Measurements from ENCODE around the gene PEX6. TPM values are rescaled to one million over a fixed set of nuclear protein-coding genes. Genes with fewer than 3 reads are reported as not detected.

PEX6 gene
- total and polyA plus RNA-seq, 2 of the 13 experiments (the other 11 are each of a cell fraction or from before 2014, with no cell fraction given), result 5.1 to 6.7 TPM

DNA sequence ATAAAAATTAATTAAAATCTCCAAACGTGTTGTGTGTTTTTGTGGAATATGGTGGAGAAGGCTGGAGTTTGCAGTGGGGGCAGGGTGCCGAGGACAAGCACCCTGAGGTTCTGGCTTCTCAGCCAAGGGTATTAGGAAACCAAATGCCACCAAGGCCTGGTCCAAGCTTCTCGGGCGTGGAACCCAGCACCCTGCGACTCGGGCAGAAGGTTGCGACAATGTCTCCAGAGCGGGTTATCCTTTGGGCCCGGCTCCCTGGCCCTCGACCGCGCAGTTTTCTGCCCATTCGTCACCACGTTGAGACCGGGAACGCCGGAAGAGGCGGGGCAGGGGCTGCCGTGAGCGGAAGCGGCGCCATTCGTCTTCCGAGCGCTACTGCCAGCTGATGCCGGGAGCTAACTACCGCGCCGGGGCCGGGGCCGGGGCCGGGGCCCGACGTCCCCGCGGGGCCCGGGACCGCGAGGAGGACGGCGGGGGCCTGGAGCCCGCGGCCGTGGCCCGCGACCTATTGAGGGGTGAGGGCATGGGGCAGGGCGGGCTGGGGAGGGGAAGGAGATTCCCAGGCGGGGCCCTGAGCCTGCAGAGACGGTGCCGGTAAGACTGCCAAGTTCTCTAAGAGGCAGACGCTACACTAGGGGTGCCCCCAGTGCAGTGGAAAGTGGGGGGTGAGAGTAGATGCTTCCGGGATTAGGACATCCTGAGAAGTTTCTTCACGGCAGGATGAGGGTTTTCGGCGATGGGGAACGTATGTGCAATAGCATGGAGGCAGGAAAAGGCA is 42.5 kb upstream of the PEX6 start, which contains the start of gene RRP36 (continued):
- TF ChIP-seq, protein P1, sequence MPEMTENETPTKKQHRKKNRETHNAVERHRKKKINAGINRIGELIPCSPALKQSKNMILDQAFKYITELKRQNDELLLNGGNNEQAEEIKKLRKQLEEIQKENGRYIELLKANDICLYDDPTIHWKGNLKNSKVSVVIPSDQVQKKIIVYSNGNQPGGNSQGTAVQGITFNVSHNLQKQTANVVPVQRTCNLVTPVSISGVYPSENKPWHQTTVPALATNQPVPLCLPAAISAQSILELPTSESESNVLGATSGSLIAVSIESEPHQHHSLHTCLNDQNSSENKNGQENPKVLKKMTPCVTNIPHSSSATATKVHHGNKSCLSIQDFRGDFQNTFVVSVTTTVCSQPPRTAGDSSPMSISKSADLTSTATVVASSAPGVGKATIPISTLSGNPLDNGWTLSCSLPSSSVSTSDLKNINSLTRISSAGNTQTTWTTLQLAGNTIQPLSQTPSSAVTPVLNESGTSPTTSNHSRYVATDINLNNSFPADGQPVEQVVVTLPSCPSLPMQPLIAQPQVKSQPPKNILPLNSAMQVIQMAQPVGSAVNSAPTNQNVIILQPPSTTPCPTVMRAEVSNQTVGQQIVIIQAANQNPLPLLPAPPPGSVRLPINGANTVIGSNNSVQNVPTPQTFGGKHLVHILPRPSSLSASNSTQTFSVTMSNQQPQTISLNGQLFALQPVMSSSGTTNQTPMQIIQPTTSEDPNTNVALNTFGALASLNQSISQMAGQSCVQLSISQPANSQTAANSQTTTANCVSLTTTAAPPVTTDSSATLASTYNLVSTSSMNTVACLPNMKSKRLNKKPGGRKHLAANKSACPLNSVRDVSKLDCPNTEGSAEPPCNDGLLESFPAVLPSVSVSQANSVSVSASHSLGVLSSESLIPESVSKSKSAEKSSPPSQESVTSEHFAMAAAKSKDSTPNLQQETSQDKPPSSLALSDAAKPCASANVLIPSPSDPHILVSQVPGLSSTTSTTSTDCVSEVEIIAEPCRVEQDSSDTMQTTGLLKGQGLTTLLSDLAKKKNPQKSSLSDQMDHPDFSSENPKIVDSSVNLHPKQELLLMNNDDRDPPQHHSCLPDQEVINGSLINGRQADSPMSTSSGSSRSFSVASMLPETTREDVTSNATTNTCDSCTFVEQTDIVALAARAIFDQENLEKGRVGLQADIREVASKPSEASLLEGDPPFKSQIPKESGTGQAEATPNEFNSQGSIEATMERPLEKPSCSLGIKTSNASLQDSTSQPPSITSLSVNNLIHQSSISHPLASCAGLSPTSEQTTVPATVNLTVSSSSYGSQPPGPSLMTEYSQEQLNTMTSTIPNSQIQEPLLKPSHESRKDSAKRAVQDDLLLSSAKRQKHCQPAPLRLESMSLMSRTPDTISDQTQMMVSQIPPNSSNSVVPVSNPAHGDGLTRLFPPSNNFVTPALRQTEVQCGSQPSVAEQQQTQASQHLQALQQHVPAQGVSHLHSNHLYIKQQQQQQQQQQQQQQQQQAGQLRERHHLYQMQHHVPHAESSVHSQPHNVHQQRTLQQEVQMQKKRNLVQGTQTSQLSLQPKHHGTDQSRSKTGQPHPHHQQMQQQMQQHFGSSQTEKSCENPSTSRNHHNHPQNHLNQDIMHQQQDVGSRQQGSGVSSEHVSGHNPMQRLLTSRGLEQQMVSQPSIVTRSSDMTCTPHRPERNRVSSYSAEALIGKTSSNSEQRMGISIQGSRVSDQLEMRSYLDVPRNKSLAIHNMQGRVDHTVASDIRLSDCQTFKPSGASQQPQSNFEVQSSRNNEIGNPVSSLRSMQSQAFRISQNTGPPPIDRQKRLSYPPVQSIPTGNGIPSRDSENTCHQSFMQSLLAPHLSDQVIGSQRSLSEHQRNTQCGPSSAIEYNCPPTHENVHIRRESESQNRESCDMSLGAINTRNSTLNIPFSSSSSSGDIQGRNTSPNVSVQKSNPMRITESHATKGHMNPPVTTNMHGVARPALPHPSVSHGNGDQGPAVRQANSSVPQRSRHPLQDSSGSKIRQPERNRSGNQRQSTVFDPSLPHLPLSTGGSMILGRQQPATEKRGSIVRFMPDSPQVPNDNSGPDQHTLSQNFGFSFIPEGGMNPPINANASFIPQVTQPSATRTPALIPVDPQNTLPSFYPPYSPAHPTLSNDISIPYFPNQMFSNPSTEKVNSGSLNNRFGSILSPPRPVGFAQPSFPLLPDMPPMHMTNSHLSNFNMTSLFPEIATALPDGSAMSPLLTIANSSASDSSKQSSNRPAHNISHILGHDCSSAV (CRISPR knock-in tag; IDR thresholded peaks at IDR 0.05; ENCODE audit: borderline replicate concordance), result no peak
- TF ChIP-seq RFX5 (IDR thresholded peaks at IDR 0.05; ENCODE audit: low read depth, low read length) (no peak), RFX1 (IDR thresholded peaks at IDR 0.05) (no peak), ZNF776 (CRISPR knock-in tag; IDR thresholded peaks at IDR 0.05) (peak; percentile 79), PHF20 (CRISPR knock-in tag; IDR thresholded peaks at IDR 0.05) (peak; percentile 84), ZNF335 (CRISPR knock-in tag; IDR thresholded peaks at IDR 0.05) (no peak), HOXA3 (CRISPR knock-in tag; IDR thresholded peaks at IDR 0.05) (peak; percentile 93), ZNF484 (CRISPR knock-in tag; IDR thresholded peaks at IDR 0.05; ENCODE audit: borderline replicate concordance, low read depth) (no peak), IKZF4 (CRISPR knock-in tag; IDR thresholded peaks at IDR 0.05; ENCODE audit: borderline replicate concordance, low read depth, not compliant biosample characterization) (peak; percentile 68), ZNF768 (CRISPR knock-in tag; IDR thresholded peaks at IDR 0.05) (peak; percentile 56; the same call in 1 of the 2 replicates), NAIF1 (CRISPR knock-in tag; IDR thresholded peaks at IDR 0.05; ENCODE audit: borderline replicate concordance) (no peak)
- TF ChIP-seq, protein P2, sequence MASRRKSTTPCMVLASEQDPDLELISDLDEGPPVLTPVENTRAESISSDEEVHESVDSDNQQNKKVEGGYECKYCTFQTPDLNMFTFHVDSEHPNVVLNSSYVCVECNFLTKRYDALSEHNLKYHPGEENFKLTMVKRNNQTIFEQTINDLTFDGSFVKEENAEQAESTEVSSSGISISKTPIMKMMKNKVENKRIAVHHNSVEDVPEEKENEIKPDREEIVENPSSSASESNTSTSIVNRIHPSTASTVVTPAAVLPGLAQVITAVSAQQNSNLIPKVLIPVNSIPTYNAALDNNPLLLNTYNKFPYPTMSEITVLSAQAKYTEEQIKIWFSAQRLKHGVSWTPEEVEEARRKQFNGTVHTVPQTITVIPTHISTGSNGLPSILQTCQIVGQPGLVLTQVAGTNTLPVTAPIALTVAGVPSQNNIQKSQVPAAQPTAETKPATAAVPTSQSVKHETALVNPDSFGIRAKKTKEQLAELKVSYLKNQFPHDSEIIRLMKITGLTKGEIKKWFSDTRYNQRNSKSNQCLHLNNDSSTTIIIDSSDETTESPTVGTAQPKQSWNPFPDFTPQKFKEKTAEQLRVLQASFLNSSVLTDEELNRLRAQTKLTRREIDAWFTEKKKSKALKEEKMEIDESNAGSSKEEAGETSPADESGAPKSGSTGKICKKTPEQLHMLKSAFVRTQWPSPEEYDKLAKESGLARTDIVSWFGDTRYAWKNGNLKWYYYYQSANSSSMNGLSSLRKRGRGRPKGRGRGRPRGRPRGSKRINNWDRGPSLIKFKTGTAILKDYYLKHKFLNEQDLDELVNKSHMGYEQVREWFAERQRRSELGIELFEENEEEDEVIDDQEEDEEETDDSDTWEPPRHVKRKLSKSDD (CRISPR knock-in tag; IDR thresholded peaks at IDR 0.05; ENCODE audit: low read depth), result peak; percentile 81; the same call in 1 of the 2 replicates
- TF ChIP-seq, protein P3, sequence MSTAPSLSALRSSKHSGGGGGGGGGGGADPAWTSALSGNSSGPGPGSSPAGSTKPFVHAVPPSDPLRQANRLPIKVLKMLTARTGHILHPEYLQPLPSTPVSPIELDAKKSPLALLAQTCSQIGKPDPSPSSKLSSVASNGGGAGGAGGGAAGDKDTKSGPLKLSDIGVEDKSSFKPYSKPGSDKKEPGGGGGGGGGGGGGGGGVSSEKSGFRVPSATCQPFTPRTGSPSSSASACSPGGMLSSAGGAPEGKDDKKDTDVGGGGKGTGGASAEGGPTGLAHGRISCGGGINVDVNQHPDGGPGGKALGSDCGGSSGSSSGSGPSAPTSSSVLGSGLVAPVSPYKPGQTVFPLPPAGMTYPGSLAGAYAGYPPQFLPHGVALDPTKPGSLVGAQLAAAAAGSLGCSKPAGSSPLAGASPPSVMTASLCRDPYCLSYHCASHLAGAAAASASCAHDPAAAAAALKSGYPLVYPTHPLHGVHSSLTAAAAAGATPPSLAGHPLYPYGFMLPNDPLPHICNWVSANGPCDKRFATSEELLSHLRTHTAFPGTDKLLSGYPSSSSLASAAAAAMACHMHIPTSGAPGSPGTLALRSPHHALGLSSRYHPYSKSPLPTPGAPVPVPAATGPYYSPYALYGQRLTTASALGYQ (CRISPR knock-in tag; IDR thresholded peaks at IDR 0.05), result peak; percentile 53; the same call in 1 of the 2 replicates
- TF ChIP-seq, protein P4, sequence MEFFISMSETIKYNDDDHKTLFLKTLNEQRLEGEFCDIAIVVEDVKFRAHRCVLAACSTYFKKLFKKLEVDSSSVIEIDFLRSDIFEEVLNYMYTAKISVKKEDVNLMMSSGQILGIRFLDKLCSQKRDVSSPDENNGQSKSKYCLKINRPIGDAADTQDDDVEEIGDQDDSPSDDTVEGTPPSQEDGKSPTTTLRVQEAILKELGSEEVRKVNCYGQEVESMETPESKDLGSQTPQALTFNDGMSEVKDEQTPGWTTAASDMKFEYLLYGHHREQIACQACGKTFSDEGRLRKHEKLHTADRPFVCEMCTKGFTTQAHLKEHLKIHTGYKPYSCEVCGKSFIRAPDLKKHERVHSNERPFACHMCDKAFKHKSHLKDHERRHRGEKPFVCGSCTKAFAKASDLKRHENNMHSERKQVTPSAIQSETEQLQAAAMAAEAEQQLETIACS (CRISPR knock-in tag; IDR thresholded peaks at IDR 0.05), result peak; percentile 37; the same call in 1 of the 2 replicates

All from HepG2 (cell line).